ENCODE measurements around the gene CDHR5.

CDHR5 gene

DNA sequence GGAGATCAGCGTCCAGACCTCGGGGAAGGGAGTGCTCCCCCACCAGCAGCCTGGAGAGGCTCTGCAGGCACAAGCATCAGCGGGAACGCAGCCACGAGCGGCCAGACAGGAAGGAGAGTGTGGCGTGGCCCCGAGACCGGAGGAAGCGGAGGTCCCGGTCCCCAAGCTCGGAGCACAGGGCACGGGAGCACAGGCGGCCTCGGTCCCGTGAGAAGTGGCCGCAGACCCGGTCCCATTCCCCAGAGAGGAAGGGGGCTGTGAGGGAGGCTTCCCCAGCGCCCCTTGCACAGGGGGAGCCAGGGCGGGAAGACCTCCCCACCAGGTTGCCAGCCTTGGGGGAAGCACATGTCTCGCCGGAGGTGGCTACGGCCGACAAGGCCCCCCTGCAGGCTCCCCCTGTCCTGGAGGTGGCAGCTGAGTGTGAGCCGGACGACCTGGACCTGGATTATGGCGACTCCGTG lies 15.9 kb downstream of the CDHR5 start:
- DNase-seq: no peak

DNA sequence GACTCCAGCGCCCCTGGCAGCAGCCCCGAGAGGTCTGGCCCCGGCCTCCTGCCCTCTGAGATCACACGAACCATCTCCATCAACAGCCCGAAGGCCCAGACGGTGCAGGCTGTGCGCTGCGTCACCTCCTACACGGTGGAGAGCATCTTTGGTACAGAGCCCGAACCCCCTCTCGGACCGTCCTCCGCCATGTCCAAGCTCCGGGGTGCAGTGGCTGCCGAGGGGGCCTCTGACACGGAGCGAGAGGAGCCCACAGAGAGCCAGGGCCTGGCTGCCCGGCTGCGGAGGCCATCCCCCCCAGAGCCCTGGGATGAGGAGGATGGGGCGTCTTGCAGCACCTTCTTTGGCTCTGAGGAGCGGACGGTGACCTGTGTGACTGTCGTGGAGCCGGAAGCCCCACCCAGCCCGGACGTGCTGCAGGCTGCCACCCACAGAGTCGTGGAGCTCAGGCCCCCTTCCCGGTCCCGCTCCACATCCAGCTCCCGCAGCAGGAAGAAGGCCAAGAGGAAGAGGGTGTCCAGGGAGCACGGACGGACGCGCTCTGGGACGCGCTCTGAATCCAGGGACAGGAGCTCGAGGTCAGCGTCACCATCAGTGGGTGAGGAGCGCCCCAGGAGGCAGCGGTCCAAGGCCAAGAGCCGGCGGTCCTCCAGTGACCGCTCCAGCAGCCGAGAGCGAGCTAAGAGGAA lies 16.6 kb downstream of the CDHR5 start:
- DNase-seq: no peak

DNA sequence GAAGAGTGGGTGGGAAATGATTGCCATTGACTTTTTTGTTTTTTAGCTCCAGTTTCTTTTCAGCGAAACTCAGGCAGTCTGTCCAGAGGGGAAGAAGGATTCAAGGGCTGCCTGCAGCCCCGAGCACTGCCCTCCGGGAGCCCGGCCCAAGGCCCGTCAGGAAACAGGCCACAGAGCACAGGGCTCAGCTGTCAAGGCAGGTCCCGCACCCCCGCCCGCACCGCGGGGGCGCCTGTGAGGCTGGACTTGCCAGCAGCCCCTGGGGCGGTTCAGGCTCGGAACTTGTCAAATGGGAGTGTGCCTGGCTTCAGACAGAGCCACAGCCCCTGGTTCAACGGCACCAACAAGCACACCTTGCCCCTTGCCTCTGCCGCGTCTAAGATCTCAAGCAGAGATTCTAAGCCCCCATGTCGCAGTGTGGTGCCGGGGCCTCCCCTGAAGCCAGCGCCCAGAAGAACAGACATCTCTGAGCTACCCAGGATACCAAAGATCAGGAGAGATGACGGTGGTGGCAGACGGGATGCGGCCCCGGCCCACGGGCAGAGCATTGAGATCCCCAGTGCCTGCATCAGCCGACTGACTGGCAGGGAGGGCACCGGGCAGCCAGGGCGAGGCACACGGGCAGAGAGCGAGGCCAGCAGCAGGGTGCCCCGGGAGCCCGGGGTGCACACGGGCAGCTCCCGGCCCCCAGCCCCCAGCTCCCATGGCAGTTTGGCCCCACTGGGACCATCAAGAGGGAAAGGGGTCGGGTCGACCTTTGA lies 17.6 kb downstream of the CDHR5 start:
- no peak for DNase-seq

DNA sequence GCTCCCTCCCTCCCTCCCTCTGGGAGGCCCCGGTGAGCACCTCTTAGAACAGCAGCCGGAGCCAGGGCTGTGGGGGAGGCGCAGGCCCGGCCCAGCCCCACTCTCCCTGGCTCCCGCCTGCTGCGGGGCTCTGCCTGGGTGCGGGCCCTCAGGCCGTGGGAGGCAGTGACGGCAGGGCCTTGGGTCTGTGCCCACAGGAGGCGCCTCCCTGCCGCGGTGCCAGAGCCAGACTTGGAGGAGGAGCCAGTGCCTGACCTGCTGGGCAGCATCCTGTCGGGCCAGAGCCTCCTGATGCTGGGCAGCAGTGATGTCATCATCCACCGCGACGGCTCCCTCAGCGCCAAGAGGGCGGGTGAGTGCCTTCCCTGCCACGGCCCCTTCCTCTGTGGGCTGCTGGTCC lies 18.5 kb downstream of the CDHR5 start:
- no peak for DNase-seq

DNA sequence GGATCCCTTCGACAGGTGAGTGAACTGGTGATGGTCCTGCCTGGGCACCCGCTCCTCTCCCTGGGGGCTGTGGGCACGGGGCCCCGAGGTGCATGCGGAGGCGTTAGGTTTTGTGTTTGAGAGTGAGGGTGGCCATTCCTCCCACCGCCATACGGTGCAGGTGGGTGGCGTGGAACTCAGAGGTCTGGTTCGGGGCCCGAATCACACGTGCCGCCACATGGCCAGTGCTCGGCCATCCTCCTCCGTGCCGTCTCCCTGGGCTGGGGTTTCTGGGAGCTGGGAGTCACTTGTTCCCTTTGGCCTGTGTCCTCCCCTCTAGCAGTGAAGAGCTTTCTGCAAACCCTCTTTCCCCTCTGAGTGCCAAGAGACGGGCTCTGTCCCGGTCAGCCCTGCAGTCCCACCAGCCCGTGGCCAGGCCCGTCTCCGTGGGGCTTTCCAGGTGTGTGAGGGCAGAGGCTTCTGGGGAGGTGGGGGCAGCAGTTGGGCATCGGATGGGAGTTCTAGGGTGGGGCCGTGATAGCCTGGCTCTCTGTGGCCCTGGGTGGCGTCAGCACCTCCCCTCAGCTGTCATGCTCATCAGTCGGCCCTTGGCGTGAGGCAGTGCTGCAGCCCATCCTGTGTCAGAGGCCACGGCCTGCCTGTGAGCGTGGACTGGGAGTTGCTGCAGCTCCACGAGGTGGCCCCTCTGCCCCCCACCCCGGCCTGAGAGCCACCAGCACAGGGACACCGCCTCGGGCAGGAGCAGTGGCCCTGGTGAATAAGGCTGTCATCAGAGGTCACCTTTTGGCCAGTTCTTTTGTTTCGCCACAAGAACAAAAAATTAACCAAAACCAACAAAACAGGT lies 19.2 kb downstream of the CDHR5 start:
- no peak for DNase-seq

DNA sequence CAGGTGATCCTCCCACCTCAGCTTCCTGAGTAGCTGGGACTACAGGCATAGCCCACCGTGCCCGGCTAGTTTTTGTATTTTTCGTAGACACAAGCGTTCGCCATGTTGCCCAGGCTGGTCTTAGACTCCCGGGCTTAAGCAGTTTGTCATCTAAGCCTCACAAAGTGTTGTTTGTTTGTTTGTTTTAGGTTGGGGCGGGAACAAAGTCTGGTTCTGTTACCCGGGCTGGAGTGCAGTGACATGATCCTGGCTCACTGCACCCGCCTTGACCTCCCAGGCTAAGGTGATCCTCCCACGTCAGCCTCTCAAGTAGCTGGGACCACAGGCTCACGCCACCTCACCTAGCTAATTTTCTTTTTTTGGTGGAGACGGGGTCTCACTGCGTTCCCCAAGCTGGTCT lies 21.6 kb downstream of the CDHR5 start:
- no peak for DNase-seq

DNA sequence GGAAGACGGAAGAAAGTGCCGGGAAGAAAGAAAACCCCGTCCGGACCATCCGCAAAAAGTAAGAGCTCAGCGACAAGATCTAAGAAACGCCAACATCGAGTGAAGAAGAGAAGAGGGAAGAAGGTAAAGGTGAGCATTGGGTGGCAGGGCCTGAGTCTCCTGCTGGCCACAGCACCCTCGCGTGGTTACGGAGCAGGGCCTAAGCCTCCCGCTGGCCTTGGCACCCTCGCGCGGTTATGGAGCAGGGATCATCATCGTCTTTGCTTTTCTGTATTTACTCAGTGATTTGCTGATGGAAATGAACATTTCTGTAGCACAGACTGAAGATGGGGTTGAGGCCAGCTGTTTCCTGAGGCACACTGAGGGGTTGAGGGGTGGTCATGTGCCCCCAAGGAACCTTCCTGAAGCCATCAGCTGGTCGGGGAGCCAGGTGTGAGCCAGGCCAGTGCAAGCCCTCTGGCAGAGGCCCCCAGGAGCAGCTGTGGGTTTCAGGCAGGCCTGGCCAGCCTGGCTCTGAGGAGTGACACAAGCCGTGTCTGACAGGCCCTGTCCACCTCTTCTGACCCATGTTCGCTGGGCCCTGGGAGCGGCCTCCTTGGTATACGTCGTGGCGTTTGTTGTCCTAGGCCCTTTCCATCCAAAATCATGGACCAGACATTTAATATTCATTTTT lies 23.0 kb downstream of the CDHR5 start:
- no peak for DNase-seq

DNA sequence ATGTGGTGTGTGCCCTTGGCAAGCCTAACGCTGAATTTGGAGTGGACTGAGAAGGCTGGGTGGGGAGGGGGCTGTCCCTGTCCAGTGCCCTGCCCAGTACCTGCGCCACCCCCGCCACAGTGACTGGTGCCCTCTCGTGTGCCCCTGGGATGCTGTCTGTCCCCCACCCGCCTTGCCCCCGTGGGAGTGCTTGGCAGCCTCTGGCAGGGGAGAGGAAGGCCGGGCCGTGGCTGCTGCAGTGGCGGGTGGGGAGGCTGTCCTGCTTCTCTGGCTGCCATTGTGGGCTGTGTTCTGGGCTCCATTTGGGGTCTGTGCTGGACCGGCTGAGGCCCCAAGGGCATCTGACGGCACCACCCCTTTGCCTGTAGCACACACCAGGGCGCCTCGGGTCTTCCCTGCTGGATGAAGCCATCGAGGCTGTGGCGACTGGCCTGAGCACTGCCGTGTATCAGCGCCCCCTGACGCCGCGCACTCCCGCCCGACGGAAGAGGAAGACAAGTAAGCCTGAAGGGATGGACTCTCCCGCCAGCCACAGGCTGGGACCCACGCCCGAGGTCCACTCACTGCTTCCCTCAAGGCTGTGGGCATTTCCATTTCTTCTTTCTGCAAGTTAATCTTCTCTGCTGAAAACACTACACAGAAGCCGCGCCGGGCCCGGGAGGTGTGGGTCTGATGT lies 26.6 kb downstream of the CDHR5 start:
- no peak for DNase-seq

DNA sequence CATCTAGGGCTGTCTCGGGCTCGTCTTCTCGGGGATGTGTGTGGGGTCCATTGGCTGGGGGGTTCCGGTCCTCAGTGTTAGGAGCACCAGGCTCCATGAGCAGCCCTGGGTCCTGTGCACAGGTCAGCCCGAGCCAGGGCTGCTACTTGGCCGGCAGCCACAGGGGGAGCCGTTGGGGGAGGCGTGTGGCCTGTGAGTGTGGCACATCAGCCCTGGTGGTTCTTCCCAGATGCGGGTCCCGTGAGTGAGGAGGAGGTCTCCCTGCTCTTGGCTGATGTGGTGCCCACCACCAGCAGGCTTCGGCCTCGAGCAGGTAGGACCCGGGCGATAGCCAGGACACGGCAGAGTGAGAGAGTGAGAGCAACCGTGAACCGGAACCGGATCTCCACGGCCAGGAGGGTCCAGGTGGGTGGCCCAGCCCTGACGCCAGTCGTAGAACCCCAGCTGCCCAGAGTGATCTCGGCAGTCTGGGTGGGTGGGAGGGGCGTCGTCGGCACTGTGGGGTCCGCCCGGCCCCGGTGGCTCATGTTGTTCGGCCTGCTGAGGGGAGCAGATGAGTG lies 27.5 kb downstream of the CDHR5 start:
- DNase-seq: no peak

DNA sequence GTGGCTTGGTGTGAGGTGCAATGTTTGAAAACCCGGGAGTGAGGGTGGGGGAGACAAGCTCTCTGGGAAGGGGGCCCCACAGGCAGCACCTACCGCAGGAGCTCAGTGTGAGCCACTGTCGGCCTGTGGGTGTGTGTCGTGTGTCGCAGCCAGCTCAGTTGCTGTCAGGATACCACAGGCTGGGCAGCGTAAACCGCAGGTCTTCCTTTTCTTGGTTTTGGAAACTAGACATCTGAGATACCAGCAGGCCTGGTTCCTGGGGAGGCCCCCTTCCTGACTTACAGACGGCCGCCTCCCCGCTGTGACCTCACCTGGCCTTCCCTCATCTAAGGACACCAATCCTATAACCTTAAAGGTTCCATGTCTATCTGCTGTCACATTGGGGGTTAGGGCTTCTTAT lies 28.4 kb downstream of the CDHR5 start:
- no peak for DNase-seq

DNA sequence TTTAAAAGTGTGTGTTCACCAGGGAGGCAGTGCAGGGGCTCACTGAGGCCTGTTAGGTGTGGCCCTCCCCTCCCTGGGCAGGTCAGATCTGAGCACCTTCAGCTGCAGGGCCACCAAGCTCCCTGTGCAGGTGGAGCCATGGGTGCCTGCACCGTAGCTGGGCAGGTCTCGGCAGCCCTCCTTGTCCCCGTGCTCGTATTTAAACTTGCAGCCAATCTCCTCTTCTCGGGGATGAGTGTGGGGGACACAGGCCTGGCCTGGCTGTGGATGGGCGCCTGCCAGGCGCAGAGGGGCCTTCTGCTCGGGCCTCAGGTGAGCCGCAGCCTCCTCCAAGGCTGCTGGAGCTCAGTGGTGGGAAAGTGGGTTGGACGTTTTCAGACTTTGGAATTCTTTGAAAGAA lies 29.4 kb downstream of the CDHR5 start:
- no peak for DNase-seq

DNA sequence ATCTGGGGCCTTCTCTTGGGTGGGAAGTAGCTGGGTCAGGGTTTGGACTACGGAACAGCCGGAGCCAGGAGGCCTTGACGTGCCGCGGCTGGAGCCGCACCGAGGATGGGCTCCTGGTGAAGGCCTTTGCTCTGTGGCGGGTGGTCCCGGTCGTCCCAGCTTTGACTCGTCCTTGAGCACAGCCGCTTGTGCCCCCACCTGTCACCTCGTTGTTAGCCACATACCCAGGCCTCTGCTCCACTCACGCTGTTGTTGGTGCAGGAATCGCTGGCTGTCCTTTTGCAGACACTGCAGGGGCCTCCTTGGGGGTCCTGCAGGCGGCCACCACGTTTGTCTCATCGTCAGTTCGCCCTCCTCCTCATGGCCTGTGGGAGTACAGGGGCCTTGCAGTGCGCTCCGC lies 31.4 kb downstream of the CDHR5 start:
- no peak for DNase-seq

DNA sequence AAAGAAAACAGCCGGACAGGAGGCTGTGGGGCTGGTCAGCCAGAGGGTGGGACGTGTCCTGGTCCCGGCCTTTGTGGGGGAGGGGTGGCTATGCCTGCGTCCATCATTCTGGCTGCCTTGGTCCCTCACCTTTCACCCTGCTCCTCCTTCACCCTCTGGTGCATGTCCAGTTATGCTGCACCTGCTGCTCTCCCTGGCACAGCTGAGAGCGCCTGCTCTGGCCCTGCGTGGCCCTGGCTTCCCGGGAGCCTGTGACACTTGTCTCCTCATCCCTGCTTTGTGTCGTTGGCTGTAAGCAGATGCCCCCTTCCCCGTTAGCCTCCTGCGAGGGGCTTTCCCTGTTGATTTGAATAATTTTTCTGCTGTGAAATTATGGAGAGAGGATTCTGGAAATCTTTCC lies 31.8 kb downstream of the CDHR5 start:
- DNase-seq: no peak

DNA sequence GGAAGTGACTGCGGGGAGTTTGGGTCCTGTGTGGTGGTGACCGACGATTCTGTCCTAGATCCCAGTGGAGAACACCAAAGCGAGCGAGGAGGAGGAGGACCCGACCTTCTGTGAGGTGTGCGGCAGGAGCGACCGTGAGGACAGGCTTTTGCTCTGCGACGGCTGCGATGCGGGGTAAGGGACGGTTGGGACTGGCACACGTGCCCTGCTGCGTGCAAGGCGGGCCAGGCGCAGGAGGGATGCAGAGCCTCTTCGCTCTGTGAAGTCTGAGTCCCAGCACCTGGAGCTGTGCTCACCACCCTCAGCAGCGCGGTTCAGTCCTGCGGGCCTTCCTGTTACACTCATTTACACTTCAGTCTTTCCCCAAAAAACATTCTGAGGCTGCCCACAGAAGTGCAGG lies 32.3 kb downstream of the CDHR5 start:
- DNase-seq: no peak

DNA sequence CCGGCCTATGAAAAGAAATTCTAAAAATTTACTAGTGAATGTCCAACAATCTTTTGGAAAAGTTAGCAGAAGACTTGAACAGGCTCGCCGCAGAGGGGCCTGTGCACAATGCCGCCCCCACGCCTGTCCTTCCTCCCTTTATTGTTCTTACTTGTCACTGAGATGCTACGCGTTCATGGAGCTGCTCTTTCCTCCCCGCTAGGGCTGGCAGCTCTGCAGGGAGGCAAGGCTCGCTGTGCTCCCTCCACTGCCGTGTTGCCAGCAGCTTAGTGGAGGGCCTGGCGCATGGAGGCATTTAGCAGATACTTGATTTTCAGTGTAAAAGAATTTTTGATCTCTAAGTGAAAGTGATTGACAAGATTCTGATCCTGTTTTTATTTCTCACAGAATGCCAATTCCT lies 33.8 kb downstream of the CDHR5 start:
- DNase-seq: no peak

DNA sequence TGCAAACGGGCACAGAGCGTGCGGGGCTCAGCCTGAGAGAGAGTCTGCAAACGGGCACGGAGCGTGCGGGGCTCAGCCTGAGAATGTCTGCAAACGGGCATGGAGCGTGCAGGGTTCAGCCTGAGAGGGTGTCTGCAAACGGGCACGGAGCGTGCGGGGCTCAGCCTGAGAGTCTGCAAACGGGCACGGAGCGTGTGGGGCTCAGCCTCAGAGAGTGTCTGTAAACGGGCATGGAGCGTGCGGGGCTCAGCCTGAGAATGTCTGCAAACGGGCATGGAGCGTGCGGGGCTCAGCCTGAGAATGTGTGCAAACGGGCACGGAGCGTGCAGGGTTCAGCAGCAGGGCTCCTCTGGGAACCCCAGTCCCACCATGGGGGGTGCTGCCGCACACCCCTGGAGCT lies 35.0 kb downstream of the CDHR5 start:
- DNase-seq: no peak

DNA sequence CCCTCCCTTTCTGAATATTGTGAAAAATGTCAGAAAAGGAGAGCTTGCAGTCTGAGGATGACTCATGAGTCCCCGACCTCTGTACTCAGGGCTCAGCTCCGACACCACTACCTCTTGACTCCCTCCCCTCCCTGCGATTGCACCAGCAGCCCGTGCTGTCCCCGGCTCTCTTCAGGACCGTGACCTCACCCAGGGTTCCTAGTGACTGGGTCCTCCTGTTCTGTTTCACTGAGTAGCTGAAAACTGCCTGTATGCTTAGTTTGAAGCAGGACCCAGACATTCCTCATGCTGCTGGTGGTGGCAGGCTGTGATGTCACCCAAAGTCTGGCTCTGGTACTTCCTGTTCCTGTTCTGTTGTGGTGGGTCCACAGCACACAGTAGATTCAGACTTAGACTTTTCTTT lies 36.8 kb downstream of the CDHR5 start:
- DNase-seq: no peak

DNA sequence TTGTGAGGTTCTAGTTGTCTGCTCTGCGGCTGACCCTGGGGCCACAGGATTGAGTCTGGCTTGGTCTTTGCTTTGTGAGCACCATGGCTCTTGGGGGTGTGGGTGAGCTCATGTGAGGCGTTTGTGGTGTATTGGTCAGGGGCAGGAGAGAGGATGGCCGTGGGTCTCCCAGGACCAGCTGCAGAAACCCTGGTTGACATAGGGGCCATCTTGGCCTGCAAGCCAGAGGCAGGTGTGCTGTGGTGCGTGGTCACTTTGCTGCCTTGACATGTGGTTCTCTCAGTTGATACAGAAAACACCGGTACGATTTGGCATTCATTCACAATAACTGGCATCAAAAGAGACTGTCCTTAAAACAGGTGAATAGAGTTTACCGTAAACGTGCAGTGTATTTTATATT lies 37.2 kb downstream of the CDHR5 start:
- DNase-seq: no peak

DNA sequence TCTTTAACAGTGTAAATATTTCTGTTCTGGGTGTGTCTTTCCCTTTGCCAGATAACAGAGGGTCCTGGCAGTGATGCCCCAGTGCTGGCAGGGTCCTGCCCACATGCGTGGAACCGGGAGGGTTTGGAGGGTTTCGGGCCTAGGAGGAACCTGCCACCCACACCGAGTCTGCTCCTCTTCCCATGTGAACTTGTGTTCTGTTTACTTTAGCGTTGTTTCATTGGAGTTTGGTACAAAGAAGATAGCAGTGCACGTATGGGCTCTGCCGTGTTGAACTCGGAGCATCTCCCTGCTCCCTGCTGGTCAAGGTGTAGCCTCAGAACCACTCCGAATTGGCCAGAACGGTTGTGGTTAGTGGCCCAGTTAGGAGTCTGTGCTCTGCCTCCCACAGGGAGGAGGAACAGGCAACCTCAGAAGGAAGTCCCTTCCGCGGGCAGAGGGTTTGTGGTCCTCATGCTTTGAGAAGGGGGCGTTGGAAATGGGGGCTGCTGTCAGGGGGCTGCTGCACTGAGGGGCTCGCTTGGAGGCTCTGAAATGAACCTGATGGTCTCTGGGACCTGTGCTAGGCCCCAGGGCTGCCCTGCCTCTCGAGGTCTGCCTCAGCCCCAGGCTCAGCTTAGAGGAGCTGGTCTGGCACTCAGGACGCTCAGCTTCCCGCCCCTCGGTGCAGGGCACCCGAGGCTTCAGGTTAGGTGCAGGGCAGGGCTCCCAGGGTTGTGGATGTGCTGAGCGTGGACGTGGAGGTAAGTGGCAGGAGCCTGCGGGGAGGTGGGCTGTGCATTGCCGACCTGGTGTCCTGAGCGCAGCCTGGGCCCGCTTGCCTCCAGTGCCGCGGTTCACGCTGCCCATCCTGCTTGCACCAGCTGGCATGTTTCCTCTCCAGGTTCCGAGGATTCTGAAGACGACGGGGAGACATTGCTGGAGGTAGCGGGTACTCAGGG lies 38.1 kb downstream of the CDHR5 start:
- DNase-seq: no peak

DNA sequence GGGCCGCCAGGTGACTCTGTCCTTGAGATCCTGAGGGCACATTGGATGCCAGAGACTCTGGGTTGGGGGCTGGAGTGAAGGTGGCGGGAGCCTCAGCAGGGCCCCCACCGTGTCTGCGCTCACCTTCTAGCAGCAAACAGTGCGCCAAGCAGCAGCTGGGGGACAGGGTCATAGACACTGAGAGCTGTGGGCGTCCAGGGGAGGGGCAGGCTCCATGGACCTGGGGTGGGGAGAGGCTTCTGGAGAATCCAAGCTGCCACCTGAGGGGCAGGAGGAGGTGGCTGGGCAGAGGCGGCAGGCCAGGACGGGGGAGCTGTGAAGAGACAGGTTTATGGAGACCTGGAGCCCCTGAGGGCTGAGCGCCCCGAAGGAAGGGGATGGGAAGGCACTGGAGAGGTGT lies 40.5 kb downstream of the CDHR5 start:
- DNase-seq: no peak

DNA sequence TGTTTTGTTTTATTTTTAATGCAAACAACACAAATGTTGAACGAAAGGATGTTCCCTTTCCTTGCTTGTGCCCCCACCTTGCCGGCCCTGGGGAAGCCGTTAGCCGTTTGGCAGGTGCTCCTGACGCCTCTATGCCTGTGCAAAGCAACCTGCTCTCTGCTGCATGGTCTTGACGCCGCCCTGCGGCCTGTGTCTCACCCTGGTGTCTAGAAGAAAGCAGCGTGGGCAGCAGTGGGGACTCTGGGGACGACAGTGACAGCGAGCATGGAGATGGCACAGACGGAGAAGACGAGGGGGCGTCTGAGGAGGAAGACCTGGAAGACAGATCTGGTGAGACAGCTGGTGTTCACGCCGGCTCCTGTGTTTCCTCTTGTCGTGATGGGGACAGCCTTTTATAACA lies 43.0 kb downstream of the CDHR5 start:
- DNase-seq: no peak
